AG04449 (cell line): ENCODE measurements around the gene PTX3.

Experiments used
- CTCF ChIA-PET: fragments of 350-600 bp; formaldehyde crosslinking; extraction: SDS; loops from one replicate; lab custom pipeline; 2021; ENCODE audit warnings: antibody characterized with exemption; lab: Yijun Ruan, JAX
- POLR2A ChIA-PET: fragments of 400-600, 350-600 bp; formaldehyde crosslinking; extraction: SDS; loops from one replicate; lab custom pipeline; 2020; ENCODE audit warnings: antibody characterized with exemption, inconsistent platforms; lab: Yijun Ruan, JAX
- DNase-seq: peaks from one replicate; pipeline ENCODE4 v3.0.0-alpha.2; 2010; ENCODE audit warnings: low read depth, low spot score
- H3K4me3 ChIP-seq: 2 replicates; pipeline ENCODE4 v1.5.1; 2011; ENCODE audit warnings: low read depth, mild to moderate bottlenecking, control low read depth, low read length
- CTCF ChIP-seq: IDR thresholded peaks from one replicate; pipeline ENCODE4 v1.5.1; 2011; ENCODE audit warnings: mild to moderate bottlenecking, moderate library complexity, low read length, control low read depth, inconsistent platforms; ENCODE audit not compliant: insufficient read depth; ENCODE audit errors: missing control alignments

Gene PTX3

GRCh38 chr3:157479464-157480243, 43.0 kb downstream of the PTX3 start:
- no peak for DNase-seq
- ChIA-PET CTCF (interaction anchor here (1.7 kb wide), 1 partner anchor 275 kb away, joined by 3 read pairs; no protein-coding TSS in a partner anchor), POLR2A (no interaction called here)
- no peak for TF ChIP-seq CTCF
- H3K4me3 ChIP-seq, result no peak overlapping the region

GRCh38 chr3:157487339-157487738, 50.7 kb downstream of the PTX3 start:
- no peak for DNase-seq
- POLR2A ChIA-PET, result no interaction called here
- no peak overlapping the region for H3K4me3 ChIP-seq
- CTCF ChIA-PET, result interaction anchor here (1.0 to 2.2 kb wide), 3 partner anchors 283 to 286 kb away, joined by 4 to 7 read pairs (median 5); no protein-coding TSS in a partner anchor
- no peak for TF ChIP-seq CTCF

GRCh38 chr3:157488144-157488543, 51.5 kb downstream of the PTX3 start:
- POLR2A ChIA-PET, result no interaction called here
- CTCF ChIA-PET, result interaction anchor here (1.0 kb wide), 1 partner anchor 15 kb away, joined by 3 read pairs; the partner anchor contains the start of gene VEPH1
- no peak for TF ChIP-seq CTCF

GRCh38 chr3:157491136-157491535, 54.5 kb downstream of the PTX3 start:
- ChIA-PET CTCF (interaction anchor here (1.0 to 10.9 kb wide), 4 partner anchors 9 to 287 kb away, joined by 3 to 172 read pairs (median 8); partner anchors contain the start of gene VEPH1), POLR2A (no interaction called here)
- H3K4me3 ChIP-seq, result no peak overlapping the region
- TF ChIP-seq CTCF, result no peak
- no peak for DNase-seq

More at GRCh38 chr3:157488144-157488543, 51.5 kb downstream of the PTX3 start:
- DNase-seq, result no peak
- H3K4me3 ChIP-seq, result no peak overlapping the region
